ENCODE measurements around the gene SLC24A3. TPM values are rescaled to one million over a fixed set of nuclear protein-coding genes. Genes with fewer than 3 reads are reported as not detected.

Gene SLC24A3
- polyA plus RNA-seq, 1 donor, result 28.9 TPM

DNA sequence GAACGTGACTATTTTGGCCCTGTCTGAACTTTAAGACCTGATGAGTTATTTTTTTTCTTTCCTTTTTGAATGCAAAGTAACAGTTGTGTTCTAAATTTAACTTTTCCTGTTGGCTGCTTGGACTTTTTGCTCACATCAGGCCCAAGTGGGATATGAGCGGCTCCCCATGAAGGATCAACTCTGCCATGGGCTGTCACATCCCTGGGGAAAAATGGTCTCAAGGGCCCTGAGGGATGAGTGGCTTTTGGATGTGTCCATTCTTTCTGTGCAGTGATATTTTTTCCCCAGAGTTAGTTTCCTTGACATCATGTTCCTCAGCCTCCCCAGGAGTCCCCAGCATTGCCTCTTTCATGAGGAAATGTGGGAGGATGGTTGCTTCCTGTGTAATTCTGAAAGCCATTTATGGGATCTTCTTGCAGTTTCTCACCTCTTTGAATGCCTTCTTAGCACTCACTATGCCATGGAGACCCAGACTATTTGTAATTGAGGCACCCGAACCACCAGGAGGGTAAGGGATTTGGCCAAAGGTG is 92.5 kb downstream of the SLC24A3 start:
- DNase-seq, result no peak

DNA sequence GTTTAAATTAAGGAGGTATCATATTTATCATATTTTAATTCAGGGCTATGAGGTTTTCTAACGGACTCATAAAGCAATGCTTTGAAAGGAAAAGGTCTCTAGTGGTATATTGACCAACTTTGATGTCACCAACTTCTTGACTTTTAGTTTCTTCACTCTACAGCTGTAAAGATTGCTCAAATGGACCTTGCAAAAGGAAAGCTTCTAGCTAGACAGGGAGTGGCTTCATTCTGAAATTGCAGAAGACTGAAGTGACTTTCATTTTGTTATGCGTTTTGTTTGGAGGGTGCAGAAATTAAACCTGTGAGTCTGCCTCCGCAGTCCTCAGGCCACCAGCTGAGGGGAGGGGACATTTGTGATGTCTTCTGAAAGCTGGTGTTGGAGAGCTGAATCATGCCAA is 95.7 kb downstream of the SLC24A3 start:
- DNase-seq, result no peak

- DNase-seq, result no peak
Observed at GRCh38 chr20:19310541-19310940, 98.1 kb downstream of the SLC24A3 start.

DNA sequence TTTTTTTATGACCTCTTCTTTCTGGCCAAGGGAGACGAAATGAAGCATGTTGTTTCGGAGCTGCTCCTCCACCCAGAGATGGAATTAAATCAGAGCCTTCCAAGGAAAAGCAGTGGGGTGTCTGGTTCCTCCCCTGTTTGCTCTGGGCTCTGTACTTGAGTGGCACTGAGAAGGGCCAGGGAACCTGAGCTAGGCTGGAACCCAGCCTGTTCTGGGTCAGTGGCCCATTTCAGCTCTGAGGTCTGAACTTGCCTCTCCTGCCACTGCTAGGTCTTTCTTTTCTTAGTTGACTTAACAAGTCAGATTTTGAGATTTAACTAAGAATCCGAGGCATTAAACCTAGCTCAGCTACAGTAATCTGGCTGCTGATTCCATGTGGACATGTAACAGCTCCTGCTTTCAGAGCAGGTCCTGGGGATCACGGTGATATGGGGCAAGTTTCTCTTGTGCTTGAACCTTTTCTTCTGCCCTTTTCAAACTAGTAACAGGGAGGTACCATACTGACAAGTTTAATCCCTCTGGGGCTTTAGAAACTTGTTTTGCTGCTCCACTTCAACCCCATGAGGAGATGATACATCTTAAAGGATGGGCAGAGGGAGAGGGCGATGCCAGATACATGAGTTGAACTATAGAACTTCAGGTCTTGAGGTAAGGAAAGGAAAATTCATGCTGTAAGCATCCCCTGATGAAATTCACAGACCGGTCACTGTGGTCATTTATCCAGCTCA is 101.1 kb downstream of the SLC24A3 start:
- no peak for DNase-seq

DNA sequence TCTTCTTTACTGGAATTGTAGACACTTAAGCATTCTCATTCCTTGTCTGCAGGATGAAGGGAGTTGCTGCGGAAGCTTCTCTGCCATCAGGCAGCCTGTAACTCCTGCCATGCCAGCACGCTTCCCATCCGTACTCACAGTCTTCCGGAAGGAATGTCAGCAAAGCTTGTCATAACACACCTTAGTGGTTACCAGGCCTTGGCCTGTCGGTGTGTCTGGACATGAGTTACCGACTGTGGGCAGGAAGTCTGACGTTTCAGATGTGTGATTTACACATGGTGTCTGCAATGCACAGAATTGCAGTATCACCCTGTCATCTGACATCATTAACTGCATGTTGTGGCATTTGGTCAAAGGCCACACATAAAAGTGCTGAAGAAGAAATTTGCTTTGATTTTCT is 102.2 kb downstream of the SLC24A3 start:
- DNase-seq, result no peak

- peak; percentile 29 for DNase-seq
Observed at GRCh38 chr20:19317237-19318069, 105.0 kb downstream of the SLC24A3 start.

DNA sequence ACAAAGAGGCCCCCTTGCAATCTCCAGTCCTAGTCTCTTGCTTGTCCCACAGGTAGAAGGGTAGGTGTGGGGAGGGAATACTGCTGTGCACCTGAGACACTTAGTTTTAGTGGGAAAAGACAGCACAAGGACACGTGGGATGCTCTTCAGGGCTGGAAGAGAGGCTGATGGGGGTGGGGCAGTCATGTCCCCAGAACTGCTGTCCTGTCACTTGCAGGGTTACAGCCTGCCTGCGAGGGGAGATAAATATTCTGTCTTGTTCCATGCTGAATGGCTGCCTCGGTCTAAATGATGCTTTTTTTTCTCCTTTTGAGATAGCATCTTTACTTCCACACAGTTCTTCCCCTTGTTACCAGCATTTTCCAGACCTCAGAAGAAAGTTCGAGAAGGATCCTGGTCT is 106.2 kb downstream of the SLC24A3 start:
- DNase-seq, result no peak

DNA sequence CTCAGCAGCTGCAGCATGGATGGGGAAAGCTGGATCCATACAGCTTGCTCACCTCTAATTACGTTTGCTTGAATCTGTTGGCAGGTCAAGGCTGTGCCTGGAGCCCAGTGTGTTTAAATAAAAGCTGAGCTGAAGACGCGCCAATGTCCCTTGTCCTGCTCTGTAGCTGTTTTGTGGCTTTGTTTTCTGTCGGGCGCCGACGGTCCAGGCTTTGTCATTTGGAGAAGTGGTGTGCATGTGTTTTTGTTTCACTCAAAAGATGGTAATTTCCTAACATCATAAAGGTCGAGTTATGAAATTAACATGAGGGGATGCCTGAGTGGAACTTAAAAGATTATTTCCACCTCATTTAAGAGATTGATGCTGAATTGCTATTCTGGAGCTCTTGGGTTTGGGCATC is 107.6 kb downstream of the SLC24A3 start:
- no peak for DNase-seq

- DNase-seq, result no peak
Observed at GRCh38 chr20:19321176-19321575, 108.7 kb downstream of the SLC24A3 start.

GRCh38 chr20:19322061-19322985 is 109.9 kb downstream of the SLC24A3 start:
- DNase-seq, result no peak

DNA sequence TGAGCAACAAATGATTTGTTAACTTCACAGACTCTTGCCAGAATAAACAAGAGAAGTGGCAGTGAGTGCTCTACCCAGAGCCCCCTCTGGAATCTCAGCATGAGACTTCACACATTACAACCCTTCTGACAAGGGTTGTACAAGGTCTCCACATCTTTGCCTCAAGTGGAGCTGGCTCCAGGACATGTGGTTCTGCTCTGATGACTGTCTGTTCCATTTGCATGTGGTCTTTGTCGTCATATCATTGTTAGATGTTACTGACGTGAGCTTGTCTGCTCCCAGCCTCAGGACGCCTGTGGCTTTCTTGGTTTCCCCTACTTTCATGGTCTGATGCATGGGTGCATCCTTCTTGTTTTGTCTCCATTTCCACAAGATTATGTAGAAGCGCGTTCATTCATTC is 115.0 kb downstream of the SLC24A3 start:
- no peak for DNase-seq

DNA sequence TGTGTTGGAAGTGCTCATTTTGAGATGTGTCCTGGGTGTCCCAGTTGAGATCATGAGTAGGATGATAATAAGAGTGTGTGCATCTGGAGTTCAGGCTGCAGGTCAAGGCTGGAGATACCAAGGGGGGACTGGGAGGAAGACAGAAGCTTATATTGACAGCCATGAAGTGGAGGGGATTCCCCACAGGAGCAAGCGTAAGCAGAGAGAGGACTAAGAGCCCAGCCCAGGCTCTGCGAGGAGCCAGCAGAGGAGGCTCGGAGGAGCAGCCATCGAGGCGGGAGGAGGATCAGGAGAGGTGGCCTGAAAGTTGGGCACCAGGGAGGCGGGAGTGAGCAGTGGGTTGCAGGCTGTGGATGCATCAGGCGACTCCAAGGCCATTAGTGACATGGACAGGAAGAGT is 116.2 kb downstream of the SLC24A3 start:
- no peak for DNase-seq

DNA sequence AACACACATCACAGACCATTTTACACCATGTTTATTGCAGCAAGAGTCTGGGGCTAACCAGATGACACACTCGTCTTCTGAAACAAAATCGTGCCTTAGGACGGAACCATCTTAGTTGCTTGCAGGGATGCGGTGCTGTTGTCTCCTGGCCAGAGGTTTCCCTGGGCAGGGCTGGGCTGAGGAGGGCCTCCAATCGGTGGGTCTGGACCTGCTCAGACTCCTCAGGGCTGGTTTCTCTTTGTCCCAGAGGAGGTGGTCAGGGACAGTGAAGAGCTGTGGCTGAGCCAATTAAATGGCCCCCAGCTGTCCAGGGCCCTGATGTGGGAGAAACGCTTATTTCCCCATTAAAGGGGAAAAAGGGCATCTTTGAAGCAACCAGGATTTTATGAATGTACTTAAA is 117.6 kb downstream of the SLC24A3 start:
- no peak for DNase-seq

DNA sequence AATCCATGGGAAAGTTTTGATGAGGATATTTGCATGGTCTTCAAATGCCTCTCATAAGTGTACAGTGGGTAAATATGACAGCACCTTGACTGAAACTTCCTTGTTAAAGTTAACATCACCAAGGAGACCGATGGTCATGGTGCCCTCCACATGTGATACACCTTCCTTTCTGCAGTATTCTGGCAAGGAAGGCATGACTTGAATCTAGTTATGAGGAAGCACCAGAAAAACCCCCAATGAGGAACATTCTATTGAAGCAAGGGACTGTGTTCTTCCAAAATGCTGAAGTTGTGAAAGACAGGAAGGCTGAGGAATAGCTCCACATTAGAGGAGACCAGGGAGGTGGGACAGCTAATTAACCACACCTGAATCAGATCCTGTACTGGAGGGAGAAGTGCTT is 118.3 kb downstream of the SLC24A3 start:
- no peak for DNase-seq

GRCh38 chr20:19333563-19333962 is 121.1 kb downstream of the SLC24A3 start:
- DNase-seq, result no peak

DNA sequence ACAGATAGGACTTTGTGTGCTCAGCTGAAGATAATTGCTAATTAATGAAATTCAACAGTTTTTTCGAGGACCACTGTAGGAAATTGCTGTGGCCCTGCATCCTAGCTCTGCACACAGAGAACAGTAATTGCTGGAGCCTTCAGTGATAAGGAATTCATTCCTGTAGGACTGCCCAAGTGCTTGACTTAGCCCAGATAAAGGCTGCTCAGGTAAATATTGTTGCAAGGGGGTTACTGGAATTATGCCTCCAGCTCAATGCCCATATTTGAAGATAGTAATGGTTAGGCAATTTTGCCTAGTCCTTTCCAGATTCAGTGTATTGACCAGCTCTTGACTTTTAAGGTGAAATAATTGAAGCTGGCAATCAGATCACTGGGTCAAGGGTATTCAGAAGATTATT is 122.9 kb downstream of the SLC24A3 start:
- DNase-seq, result no peak

GRCh38 chr20:19335916-19336315 is 123.5 kb downstream of the SLC24A3 start:
- DNase-seq, result no peak

- DNase-seq, result no peak
Observed at GRCh38 chr20:19336631-19337030, 124.2 kb downstream of the SLC24A3 start.

- no peak for DNase-seq
Observed at GRCh38 chr20:19338380-19338779, 125.9 kb downstream of the SLC24A3 start.

GRCh38 chr20:19338960-19339359 is 126.5 kb downstream of the SLC24A3 start:
- DNase-seq, result no peak

DNA sequence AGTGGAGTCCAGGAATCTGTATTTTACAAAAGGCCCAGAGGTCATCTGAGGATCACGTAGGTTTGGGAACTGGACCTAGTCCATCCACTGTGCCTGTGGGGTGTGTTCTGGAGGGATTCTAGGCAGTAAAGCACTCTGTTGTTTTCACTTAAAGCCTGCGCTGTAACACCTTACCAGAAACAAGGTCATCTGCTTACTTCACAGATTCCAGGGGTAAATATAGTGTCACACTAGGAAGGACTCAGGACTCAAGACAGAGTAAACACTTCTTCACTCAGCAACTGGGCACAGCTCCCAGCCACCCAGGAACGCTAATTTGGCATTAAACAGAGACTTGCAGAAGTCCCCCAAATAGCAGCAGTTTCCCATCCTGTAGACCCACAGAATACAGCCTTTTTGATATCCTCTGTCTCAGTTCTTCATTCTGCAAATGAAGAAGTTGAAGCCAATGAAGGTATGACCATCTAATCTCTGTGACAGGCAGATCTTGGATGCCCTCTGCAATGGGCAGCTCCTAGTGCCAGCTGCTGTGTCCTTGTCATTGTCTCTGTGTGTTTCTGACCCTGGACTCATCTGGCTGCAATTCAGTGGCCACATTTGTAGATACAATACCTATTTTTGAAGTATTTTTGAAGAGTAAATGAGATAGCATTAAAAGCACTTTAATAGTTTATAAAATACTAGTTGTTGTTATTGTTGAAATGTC is 129.1 kb downstream of the SLC24A3 start:
- DNase-seq, result no peak

DNA sequence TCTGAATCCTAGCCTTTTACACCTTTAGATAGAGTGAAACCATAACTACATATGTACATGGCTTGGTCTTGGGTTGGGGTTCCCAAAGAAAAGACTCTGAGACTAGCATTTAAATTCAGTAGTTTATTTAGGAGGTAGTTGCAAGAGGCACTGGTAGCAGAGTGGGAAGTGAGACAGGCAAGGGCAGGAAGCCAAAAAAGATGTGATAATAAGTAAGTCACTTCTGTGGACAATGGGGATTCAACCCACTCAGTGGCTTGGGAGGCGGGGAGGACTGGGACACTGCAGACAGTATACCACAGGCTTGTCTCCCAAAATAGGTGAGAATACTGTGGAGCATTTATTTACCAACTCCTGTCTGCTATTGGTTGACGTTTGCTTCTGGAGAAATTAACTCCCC is 131.9 kb downstream of the SLC24A3 start:
- DNase-seq, result no peak
